GM18861 (cell line): ENCODE results near the gene METTL22.

Experiments
- ATAC-seq: cut with Tn5 transposase; IDR thresholded peaks from one replicate; pipeline ENCODE4 v1.9.1; 2021; ENCODE audit not compliant: unreplicated experiment

Gene METTL22

DNA sequence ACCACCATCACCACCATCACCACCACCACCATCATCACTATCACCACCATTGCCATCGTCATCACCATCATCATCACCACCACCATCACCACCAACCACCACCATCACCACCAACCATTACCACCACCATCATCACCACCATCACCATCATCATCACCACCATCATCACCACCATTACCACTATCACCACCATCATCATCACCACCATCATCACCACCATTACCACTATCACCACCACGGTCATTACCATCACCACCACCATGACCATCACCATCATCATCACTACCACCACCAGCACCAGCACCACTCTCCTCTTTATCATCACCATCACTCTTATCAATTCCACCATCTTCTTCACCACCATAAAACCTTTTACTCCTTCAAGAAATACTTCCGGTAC is 30.0 kb upstream of the METTL22 start:
- no peak for ATAC-seq

GRCh38 chr16:8594149-8594666 is 27.3 kb upstream of the METTL22 start:
- ATAC-seq = no peak

- ATAC-seq = no peak
These were observed 25.7 kb upstream of the METTL22 start for GRCh38 chr16:8595783-8596182.

DNA sequence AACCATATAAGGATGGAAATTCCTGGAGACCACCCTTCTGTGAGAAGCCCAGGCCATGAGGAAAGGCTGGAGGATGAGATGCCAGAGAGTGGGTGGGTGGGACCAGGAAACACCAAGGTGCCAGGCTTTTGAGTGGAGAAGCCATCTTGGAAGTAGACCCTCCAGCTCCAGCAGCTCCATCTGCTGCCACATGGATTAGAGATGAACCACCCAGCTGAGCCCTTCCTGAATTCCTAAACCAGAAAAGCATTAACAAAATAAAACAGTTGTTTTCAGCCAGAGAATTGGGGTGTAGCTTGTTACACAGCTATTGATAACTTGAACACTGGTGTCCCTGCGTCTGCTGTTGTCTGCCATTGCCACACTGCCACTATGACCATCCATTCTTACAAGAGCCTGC is 24.9 kb upstream of the METTL22 start:
- no peak for ATAC-seq

GRCh38 chr16:8600144-8600775 is 21.2 kb upstream of the METTL22 start:
- no peak for ATAC-seq

DNA sequence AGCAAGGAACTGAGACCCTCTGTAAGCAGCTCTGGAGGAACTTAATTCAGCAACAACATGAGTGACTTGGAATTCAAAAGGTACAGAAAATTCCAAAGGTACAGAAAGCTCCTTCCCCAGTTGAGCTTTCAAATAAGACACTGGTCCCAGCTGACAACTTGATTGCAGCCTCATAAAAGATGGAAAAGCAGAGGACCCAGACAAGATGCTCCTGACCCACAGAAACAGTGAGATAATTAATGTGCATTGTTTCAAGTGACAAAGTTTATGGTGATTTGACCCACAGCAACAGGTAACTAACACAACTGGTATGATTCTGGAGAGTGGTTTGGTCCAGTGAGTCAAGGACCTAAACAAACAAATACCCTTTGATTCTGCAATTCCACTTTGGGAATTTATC is 15.9 kb upstream of the METTL22 start:
- no peak for ATAC-seq

DNA sequence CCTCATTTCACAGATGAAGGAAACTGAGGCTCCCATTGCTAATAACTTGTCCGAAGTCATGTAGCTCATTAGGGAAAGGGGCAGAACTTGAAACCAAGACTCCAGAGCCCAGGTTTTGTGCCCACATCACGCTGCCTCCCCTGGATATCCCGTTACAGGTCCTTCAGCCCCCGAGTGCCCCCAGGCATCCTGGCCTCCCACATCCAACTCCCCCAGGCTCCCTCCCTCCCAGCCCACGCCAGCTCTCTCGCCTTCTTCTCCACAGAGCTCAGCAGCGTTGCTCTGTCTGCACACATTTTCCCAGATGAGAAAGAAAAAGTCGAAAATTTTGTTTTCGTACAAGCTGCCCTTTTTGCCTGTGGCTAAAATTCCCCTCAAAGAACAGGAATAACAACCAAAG is 14.3 kb upstream of the METTL22 start:
- ATAC-seq = no peak

GRCh38 chr16:8611122-8611521 is 10.4 kb upstream of the METTL22 start:
- ATAC-seq = no peak

DNA sequence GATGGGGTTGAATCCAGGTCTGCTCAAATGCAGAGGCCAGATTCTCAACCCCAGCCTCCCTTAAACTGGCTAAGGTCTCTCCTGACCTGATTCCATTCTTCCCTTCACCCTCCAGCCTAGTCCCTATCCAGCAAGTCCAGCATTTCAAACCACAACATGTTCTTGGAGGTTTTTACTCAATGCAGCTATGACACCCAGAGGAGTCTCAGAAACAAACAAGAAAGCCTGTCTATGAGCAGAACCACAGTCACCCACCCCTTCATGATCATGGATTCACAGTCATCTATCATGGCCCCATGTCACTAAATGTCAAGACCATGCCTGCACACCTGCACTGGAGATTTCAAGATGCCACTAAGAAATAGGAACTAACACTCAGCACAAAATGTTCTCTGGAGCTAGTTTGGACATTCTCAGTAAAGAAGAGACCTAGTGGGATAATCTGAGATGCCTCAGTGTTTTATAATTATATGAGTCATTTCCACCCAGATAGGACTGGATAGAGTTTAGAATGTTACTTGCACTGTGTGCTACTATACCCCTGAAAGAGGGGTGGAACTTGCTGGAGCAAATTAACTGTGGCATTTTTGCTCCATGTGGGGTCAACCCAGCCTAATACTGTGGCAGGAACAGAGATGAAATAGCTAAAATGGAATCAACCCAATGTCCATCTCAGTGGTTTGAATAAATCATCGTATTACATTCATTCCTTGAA is 9.5 kb upstream of the METTL22 start:
- no peak for ATAC-seq

- ATAC-seq = no peak
These were observed 7.0 kb upstream of the METTL22 start for GRCh38 chr16:8614435-8615029.

DNA sequence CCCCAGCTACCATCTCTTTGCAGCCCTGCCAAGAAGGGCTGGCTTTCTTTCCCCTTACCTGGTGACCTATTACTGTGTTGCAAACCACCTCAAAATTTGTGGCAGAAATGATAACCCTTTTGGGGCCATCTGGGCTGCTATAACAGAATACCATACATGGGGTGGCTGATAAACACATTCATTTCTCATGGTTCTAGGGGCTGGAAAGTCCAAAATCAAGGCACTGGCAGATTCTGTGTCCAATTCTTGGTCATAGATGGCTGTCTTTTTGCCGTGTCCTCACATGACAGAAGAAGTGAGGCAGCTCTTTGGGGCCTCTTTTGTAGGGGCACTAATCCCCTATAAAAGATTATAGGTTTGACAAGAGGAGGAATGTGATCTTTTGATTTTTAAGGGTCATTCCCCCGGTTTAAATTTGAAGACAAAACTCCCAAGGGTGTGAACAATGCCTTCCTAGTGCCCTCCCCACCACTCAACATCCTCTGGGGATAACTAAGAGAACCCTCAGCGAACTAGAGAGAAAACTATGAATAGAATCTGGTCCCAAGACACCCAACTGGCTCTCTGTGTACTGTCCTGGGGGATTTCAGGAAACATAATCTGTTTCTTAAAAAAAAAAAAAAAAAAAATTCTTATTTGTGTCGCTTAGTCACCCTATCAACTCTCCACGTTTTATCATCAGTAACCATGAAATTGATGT is 1.7 kb upstream of the METTL22 start:
- ATAC-seq = no peak

- no peak for ATAC-seq
These were observed 963 bp upstream of the METTL22 start for GRCh38 chr16:8620535-8620934.

DNA sequence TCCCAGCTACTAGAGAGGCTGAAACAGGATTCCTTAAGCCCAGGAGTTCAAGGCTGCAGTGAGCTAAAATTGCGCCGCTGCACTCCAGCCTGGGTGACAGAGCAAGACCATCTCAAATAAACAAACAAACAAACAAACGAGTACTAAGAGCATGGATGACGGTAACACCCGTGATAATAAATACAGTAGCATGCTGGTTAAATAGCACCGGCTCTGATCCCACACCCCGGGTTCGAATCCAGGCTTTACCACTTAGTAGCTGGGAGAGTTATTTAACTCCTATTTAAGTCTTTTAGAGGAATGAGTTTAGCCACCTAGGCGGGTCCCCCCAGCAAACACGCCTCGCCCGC is 301 bp upstream of the METTL22 start:
- ATAC-seq = no peak

DNA sequence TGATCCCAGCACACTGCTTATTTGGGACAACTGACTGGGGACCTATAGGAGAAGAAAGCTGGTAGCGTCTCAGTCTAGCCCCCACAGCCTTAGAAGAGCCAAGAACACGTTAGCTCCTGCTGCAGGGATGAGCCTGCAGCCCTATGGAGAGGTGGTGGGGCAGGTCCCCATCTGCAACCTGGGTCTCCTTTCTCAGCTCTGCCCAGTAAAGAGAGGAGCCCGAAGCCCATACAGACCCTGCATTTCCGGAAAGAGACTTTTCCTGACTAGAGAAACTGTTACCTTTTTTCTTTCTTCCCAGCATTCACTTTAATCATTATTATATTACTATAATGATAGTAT is 788 bp downstream of the METTL22 start:
- ATAC-seq = no peak

DNA sequence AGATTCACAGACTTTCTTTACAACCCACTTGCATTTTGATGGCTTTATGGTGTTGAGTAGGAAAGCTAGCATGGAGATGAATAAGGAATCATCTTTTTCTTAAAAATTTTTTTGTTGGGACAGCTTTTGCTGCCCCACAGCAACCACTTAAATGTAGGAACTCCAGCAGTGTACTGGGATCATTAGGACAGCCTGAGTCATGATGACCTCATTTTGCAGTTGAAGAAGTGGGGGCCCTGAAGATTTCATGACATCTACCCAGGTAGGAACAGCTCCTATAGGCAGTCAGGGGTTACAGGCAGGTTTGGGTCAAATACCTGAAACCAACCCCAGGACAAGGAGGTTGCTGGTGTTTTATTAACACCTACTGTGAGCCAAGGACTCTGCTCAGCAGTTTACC is 2.1 kb downstream of the METTL22 start:
- no peak for ATAC-seq

GRCh38 chr16:8625491-8626087 is 4.1 kb downstream of the METTL22 start:
- ATAC-seq = no peak

GRCh38 chr16:8626946-8627345 is 5.4 kb downstream of the METTL22 start:
- no peak for ATAC-seq

DNA sequence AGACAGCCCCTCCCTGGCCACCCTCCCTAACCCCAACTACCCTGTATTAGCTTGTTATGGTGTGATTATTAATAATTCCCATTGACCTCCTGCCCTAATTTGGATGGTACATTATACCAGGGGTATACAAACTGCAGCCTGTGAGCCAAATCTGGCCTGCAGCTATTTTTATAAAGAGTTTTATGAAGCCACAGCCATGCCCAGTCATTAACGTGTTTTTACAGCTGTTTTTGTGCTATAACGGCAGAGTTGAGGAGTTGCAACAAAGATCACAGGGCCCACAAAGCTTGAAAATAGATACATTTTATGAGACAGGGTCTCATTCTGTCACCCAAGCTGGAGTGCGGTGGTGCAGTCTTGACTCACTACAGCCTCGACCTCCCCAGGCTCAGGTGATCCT is 6.0 kb downstream of the METTL22 start:
- ATAC-seq = no peak

- no peak for ATAC-seq
These were observed 7.7 kb downstream of the METTL22 start for GRCh38 chr16:8628981-8629725.

GRCh38 chr16:8630255-8630953 is 8.9 kb downstream of the METTL22 start:
- ATAC-seq = no peak
